Lower leg skin (tissue), 4 donors: ENCODE measurements around the gene TAPBP. TPM values are rescaled to one million over a fixed set of nuclear protein-coding genes. Genes with fewer than 3 reads are reported as not detected.
A peak's percentile ranks its signal among the peaks of the same experiment; 100 is the strongest.

Experiments
- DNase-seq, 2 donors: peaks; one replicate each; pipeline ENCODE4 v3.0.0-alpha.2; 2019; ENCODE audit warnings: low spot score in 2 of 2
- H3K4me3 ChIP-seq: fragments of 200-600 bp; sonication (generic); 2 replicates; pipeline ENCODE4 v1.5.1; 2017; ENCODE audit warnings: mild to moderate bottlenecking, low read depth; ENCODE audit not compliant: poor library complexity, severe bottlenecking
- POLR2A ChIP-seq, 2 donors: fragments of 450-650 bp; IDR thresholded peaks; one replicate each; pipeline ENCODE4 v1.6.1; 2016 to 2017; ENCODE audit warnings: antibody characterized with exemption in 2 of 2, mild to moderate bottlenecking in 1 of 2, moderate library complexity in 1 of 2
- WGBS, 2 donors: methylation state at CpG; one replicate each; pipeline ENCODE4 v1.1.5; 2018; 5-methylcytosine and 5-hydroxymethylcytosine counted together
- intact Hi-C: fragments of 100-400 bp; cut with DNase I; formaldehyde crosslinking; loops from one replicate; pipeline ENCODE4 v1.15.0; 2023; ENCODE audit warnings: low total_unique reads
- total RNA-seq, 4 donors: library from RNA; depleted of rRNA; stranded (reverse); fragments of >200 nt; gene quantifications; one replicate each; pipeline ENCODE4 v1.1.0, GENCODE V29; 2016
- TF ChIP-seq, protein P1 (sequence below), 3 donors: fragments of 450-650 bp; IDR thresholded peaks; one replicate each; pipeline ENCODE4 v1.5.1; 2016; ENCODE audit warnings: antibody characterized with exemption in 3 of 3, mild to moderate bottlenecking in 3 of 3, moderate library complexity in 2 of 3

The TAPBP gene
- total RNA-seq, 4 donors from 2014 or later = 80.3 to 122 (median 92.0) TPM

GRCh38 chr6:33295621-33296369 is 18.1 kb downstream of the TAPBP start:
- 84 to 86% methylated on average over 15 of the region's 15 CpGs for WGBS, 2 donors
- TF ChIP-seq, protein P1, sequence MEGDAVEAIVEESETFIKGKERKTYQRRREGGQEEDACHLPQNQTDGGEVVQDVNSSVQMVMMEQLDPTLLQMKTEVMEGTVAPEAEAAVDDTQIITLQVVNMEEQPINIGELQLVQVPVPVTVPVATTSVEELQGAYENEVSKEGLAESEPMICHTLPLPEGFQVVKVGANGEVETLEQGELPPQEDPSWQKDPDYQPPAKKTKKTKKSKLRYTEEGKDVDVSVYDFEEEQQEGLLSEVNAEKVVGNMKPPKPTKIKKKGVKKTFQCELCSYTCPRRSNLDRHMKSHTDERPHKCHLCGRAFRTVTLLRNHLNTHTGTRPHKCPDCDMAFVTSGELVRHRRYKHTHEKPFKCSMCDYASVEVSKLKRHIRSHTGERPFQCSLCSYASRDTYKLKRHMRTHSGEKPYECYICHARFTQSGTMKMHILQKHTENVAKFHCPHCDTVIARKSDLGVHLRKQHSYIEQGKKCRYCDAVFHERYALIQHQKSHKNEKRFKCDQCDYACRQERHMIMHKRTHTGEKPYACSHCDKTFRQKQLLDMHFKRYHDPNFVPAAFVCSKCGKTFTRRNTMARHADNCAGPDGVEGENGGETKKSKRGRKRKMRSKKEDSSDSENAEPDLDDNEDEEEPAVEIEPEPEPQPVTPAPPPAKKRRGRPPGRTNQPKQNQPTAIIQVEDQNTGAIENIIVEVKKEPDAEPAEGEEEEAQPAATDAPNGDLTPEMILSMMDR (IDR thresholded peaks at IDR 0.05) = no peak
- TF ChIP-seq POLR2A (IDR thresholded peaks at IDR 0.05) = no peak
- DNase-seq = no peak
- H3K4me3 ChIP-seq = no peak overlapping the region
- intact Hi-C loops = no loop called here

- TF ChIP-seq POLR2A (IDR thresholded peaks at IDR 0.05) = no peak
- TF ChIP-seq, protein P1 (IDR thresholded peaks at IDR 0.05) = no peak
- 68 to 69% methylated on average over 10 of the region's 10 CpGs for WGBS, 2 donors
- no peak overlapping the region for H3K4me3 ChIP-seq
- intact Hi-C loops = loop anchor here (5.0 kb wide), 1 partner anchor 877 kb away; no protein-coding TSS in a partner anchor
- no peak for DNase-seq
These were observed 19.6 kb downstream of the TAPBP start for GRCh38 chr6:33294086-33294823.

DNA sequence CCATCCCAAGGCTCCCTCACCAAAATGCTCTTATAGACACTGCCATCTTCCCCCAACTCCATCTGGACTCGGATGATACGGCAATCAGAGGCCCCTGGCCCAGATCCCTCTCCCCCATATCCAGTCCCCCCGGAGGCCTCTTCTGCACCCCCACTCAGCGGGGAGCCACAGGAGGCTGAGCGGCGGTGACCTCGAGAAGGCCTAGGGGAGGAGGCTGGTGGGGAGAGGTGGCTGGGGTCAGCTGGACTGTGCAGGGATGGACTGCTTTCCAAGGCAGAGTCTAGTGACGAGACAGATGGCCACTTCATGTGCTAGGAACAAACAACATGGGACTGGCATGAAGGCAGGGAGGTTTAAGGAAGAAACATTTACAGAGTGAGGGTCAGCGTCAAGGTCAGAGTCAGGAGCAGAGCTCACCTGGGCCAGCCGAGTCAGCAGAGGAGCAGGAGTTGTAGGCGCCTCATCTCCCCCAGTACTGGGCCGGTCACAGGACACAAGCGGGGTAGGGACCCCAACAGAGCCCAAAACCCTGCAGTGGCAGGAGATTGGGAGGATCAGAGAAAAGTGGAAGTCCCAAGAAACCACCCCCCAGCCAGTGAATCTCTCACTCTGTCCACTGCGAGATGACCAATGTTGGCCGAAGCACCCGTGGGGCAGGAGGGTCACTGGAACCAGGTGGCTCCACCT is 20.7 kb downstream of the TAPBP start:
- DNase-seq = no peak
- no peak overlapping the region for H3K4me3 ChIP-seq
- intact Hi-C loops = loop anchor here (5.0 kb wide), 1 partner anchor 876 kb away; no protein-coding TSS in a partner anchor
- TF ChIP-seq, protein P1 (IDR thresholded peaks at IDR 0.05) = no peak
- TF ChIP-seq POLR2A (IDR thresholded peaks at IDR 0.05) = no peak
- 86% methylated on average over 16 of the region's 16 CpGs for WGBS, 2 donors

DNA sequence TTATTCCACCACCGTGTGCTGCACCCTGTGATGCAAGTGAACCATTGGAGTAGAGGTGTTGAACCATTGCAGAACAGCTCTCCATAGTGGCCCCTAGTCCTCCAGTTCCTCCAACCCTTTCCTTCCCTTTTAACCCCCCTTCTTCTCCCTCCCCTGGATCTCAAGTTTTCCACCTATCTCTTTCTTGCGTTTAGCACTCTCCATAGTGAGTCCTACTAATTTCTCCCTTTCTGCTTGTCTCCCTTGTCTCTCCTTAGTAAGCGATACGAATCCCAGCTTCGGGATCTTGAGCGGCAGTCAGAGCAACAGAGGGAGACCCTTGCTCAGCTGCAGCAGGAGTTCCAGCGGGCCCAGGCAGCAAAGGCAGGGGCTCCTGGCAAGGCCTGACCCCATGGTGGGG is 23.4 kb downstream of the TAPBP start:
- no peak for DNase-seq
- 66 to 69% methylated on average over 7 of the region's 7 CpGs for WGBS, 2 donors
- intact Hi-C loops = loop anchor here (5.0 kb wide), 1 partner anchor 873 kb away; no protein-coding TSS in a partner anchor
- TF ChIP-seq POLR2A (IDR thresholded peaks at IDR 0.05) = no peak
- TF ChIP-seq, protein P1 (IDR thresholded peaks at IDR 0.05) = no peak
- H3K4me3 ChIP-seq = no peak overlapping the region

- no peak for DNase-seq
- intact Hi-C loops = loop anchor here (5.0 kb wide), 1 partner anchor 873 kb away; no protein-coding TSS in a partner anchor
- peak overlapping the region; percentile 56 for H3K4me3 ChIP-seq
- no peak for TF ChIP-seq POLR2A (IDR thresholded peaks at IDR 0.05)
- TF ChIP-seq, protein P1 (IDR thresholded peaks at IDR 0.05) = no peak
- WGBS, 2 donors = 3 to 5% methylated on average over 14 of the region's 14 CpGs
These were observed 24.0 kb downstream of the TAPBP start for GRCh38 chr6:33289784-33290315.
